GM18520 (cell line): ENCODE measurements around the gene NKIRAS2.

Source experiments
- ATAC-seq: cut with Tn5 transposase; IDR thresholded peaks from one replicate; pipeline ENCODE4 v1.9.1; 2021; ENCODE audit not compliant: unreplicated experiment

Gene NKIRAS2

GRCh38 chr17:42019509-42020404, at the start of gene NKIRAS2:
NKIRAS2 (plus strand) TSS chr17:42020090; CDS start chr17:42021578, 1,488 bp downstream.
- ATAC-seq, result peak; percentile 47

- ATAC-seq, result no peak
These were observed 49.0 kb upstream of the NKIRAS2 start for GRCh38 chr17:41970901-41971331.

GRCh38 chr17:41971721-41972523, 48.0 kb upstream of the NKIRAS2 start:
- no peak for ATAC-seq

GRCh38 chr17:41972571-41973407, 47.1 kb upstream of the NKIRAS2 start:
- peak; percentile 74 for ATAC-seq

- ATAC-seq, result no peak
These were observed 46.5 kb upstream of the NKIRAS2 start for GRCh38 chr17:41973408-41973811.

- no peak for ATAC-seq
These were observed 45.9 kb upstream of the NKIRAS2 start for GRCh38 chr17:41974031-41974430.

- ATAC-seq, result no peak
These were observed 45.2 kb upstream of the NKIRAS2 start for GRCh38 chr17:41974658-41975057.

GRCh38 chr17:41975099-41976083, 44.5 kb upstream of the NKIRAS2 start:
- no peak for ATAC-seq

GRCh38 chr17:41976142-41976768, 43.6 kb upstream of the NKIRAS2 start:
- ATAC-seq, result no peak

- no peak for ATAC-seq
These were observed 41.9 kb upstream of the NKIRAS2 start for GRCh38 chr17:41977991-41978390.

- ATAC-seq, result no peak
These were observed 37.7 kb upstream of the NKIRAS2 start for GRCh38 chr17:41982026-41982760.

GRCh38 chr17:41984454-41984853, 35.4 kb upstream of the NKIRAS2 start:
- no peak for ATAC-seq

GRCh38 chr17:41985919-41986318, 34.0 kb upstream of the NKIRAS2 start:
- ATAC-seq, result no peak

GRCh38 chr17:41986634-41987033, 33.3 kb upstream of the NKIRAS2 start:
- ATAC-seq, result no peak

GRCh38 chr17:41987642-41988041, 32.2 kb upstream of the NKIRAS2 start:
- no peak for ATAC-seq

GRCh38 chr17:41988418-41988817, 31.5 kb upstream of the NKIRAS2 start:
- no peak for ATAC-seq

GRCh38 chr17:41989702-41990419, 30.0 kb upstream of the NKIRAS2 start:
- ATAC-seq, result no peak

- ATAC-seq, result no peak
These were observed 27.3 kb upstream of the NKIRAS2 start for GRCh38 chr17:41992576-41992975.
